Astrocyte (in vitro differentiated cells and primary cell): Measurements from ENCODE around the gene CCDC197. TPM values are rescaled to one million over a fixed set of nuclear protein-coding genes. Genes with fewer than 3 reads are reported as not detected.
A peak's percentile ranks its signal among the peaks of the same experiment; 100 is the strongest.

Experiments used
- DNase-seq: peaks from one replicate; pipeline ENCODE4 v3.0.0-alpha.2; 2010; ENCODE audit warnings: low read depth
- FAIRE-seq: peaks from 2 replicates; lab custom pipeline; 2011; peaks lifted over from hg19 to GRCh38; lab: Jason Lieb, UNC
- H2AFZ ChIP-seq: 2 replicates; pipeline ENCODE4 v1.6.0; 2012; ENCODE audit warnings: low read depth, low read length, inconsistent platforms
- H3K27ac ChIP-seq: 2 replicates; pipeline ENCODE4 v1.5.1; 2011; ENCODE audit warnings: low read depth, low read length, inconsistent platforms
- H3K27me3 ChIP-seq: 2 replicates; pipeline ENCODE4 v1.6.0; 2011; ENCODE audit warnings: low read length, inconsistent platforms; ENCODE audit not compliant: insufficient read depth
- H3K36me3 ChIP-seq: 2 replicates; pipeline ENCODE4 v1.5.1; 2011; ENCODE audit warnings: low read length, inconsistent platforms; ENCODE audit not compliant: insufficient read depth
- H3K4me1 ChIP-seq: 2 replicates; pipeline ENCODE4 v1.5.1; 2011; ENCODE audit warnings: low read length, inconsistent platforms; ENCODE audit not compliant: insufficient read depth
- H3K4me2 ChIP-seq: 2 replicates; pipeline ENCODE4 v1.6.0; 2012; ENCODE audit warnings: low read length, inconsistent platforms
- H3K4me3 ChIP-seq: 2 replicates; pipeline ENCODE4 v1.5.1; 2011; ENCODE audit warnings: low read depth, mild to moderate bottlenecking, low read length, inconsistent platforms; ENCODE audit not compliant: insufficient read depth
- H3K79me2 ChIP-seq: 2 replicates; pipeline ENCODE4 v1.6.0; 2012; ENCODE audit warnings: mild to moderate bottlenecking, low read length, inconsistent platforms; ENCODE audit not compliant: insufficient read depth
- H3K9ac ChIP-seq: 2 replicates; pipeline ENCODE4 v1.6.0; 2012; ENCODE audit warnings: mild to moderate bottlenecking, low read length, inconsistent platforms
- H3K9me3 ChIP-seq: 2 replicates; pipeline ENCODE4 v1.5.1; 2012; ENCODE audit warnings: low read depth, mild to moderate bottlenecking, low read length, inconsistent platforms; ENCODE audit not compliant: insufficient read depth
- H4K20me1 ChIP-seq: 2 replicates; pipeline ENCODE4 v1.6.0; 2012; ENCODE audit warnings: low read length, inconsistent platforms; ENCODE audit not compliant: insufficient read depth
- H3K27ac Mint-ChIP-seq: one replicate; pipeline ENCODE4 v1.8.0; 2021; ENCODE audit warnings: mild to moderate bottlenecking, mixed read lengths; ENCODE audit not compliant: unreplicated experiment
- H3K27me3 Mint-ChIP-seq: one replicate; pipeline ENCODE4 v1.8.0; 2021; ENCODE audit warnings: low read depth, mixed read lengths; ENCODE audit not compliant: unreplicated experiment
- H3K36me3 Mint-ChIP-seq: one replicate; pipeline ENCODE4 v1.8.0; 2021; ENCODE audit warnings: low read depth, mixed read lengths; ENCODE audit not compliant: unreplicated experiment
- H3K4me1 Mint-ChIP-seq: one replicate; pipeline ENCODE4 v1.8.0; 2021; ENCODE audit warnings: low read depth, mixed read lengths; ENCODE audit not compliant: unreplicated experiment
- H3K4me3 Mint-ChIP-seq: one replicate; pipeline ENCODE4 v1.8.0; 2021; ENCODE audit warnings: mild to moderate bottlenecking, moderate library complexity, mixed read lengths; ENCODE audit not compliant: unreplicated experiment
- H3K9me3 Mint-ChIP-seq: one replicate; pipeline ENCODE4 v1.8.0; 2021; ENCODE audit warnings: mild to moderate bottlenecking, mixed read lengths; ENCODE audit not compliant: unreplicated experiment
- EZH2 ChIP-seq: IDR thresholded peaks from 2 replicates; pipeline ENCODE4 v1.6.1; 2012; ENCODE audit warnings: mild to moderate bottlenecking, low read length, inconsistent platforms; ENCODE audit not compliant: insufficient read depth
- total RNA-seq: library from RNA; stranded (reverse); gene quantifications from 2 replicates; pipeline ENCODE4 v1.2.1, GENCODE V29; 2021
- TF ChIP-seq, protein P1 (sequence below): IDR thresholded peaks from 2 replicates; pipeline ENCODE4 v1.5.1; 2011; ENCODE audit warnings: low read depth, mild to moderate bottlenecking, inconsistent platforms, low read length, moderate library complexity; ENCODE audit not compliant: insufficient read depth

The CCDC197 gene
- total RNA-seq, 1 donor from 2014 or later = not detected

DNA sequence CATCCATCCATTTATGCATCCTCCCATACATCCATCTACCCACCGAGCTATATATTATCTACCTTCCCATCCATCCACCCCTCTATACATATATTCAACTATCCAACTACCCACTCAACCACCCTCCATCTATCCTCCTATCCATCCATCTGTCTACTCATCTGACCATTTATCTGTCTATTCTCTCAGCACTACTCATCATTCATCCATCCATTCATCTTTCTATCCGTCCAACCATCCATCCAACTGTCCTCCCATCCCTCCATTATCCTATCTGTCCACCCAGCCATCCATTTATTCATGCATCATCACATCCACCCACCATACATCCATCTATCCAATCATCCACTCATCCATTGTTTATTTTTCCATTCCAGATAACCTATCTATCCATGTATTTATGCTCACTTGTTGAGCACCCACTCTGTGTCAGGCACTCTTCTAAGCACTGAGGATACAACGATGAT lies 32.2 kb upstream of the CCDC197 start:
- peak overlapping the region; percentile 38 for H3K9ac ChIP-seq
- H3K9me3 ChIP-seq = peaks cover 7% of the 10 kb centered on the region
- no peak overlapping the region for H3K4me3 Mint-ChIP-seq
- no peaks in the 10 kb centered on the region for H3K36me3 ChIP-seq
- peaks cover 44% of the 10 kb centered on the region for H3K27me3 Mint-ChIP-seq
- no peak overlapping the region for H3K4me3 ChIP-seq
- FAIRE-seq (no peak), DNase-seq (no peak)
- H3K27ac Mint-ChIP-seq = peak overlapping the region; percentile 48
- H3K79me2 ChIP-seq = no peaks in the 10 kb centered on the region
- H3K36me3 Mint-ChIP-seq = peaks cover 2% of the 10 kb centered on the region
- peaks cover 4% of the 10 kb centered on the region for H3K9me3 Mint-ChIP-seq
- H4K20me1 ChIP-seq = peaks cover 4% of the 10 kb centered on the region
- H3K4me2 ChIP-seq = peak overlapping the region; percentile 5
- peaks cover 31% of the 10 kb centered on the region for H3K4me1 Mint-ChIP-seq
- H2AFZ ChIP-seq = no peak overlapping the region
- peak overlapping the region; percentile 74 for H3K27ac ChIP-seq
- H3K27me3 ChIP-seq = no peaks in the 10 kb centered on the region
- H3K4me1 ChIP-seq = peaks cover 24% of the 10 kb centered on the region
- no peak for TF ChIP-seq EZH2
- TF ChIP-seq, protein P1, sequence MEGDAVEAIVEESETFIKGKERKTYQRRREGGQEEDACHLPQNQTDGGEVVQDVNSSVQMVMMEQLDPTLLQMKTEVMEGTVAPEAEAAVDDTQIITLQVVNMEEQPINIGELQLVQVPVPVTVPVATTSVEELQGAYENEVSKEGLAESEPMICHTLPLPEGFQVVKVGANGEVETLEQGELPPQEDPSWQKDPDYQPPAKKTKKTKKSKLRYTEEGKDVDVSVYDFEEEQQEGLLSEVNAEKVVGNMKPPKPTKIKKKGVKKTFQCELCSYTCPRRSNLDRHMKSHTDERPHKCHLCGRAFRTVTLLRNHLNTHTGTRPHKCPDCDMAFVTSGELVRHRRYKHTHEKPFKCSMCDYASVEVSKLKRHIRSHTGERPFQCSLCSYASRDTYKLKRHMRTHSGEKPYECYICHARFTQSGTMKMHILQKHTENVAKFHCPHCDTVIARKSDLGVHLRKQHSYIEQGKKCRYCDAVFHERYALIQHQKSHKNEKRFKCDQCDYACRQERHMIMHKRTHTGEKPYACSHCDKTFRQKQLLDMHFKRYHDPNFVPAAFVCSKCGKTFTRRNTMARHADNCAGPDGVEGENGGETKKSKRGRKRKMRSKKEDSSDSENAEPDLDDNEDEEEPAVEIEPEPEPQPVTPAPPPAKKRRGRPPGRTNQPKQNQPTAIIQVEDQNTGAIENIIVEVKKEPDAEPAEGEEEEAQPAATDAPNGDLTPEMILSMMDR = no peak

DNA sequence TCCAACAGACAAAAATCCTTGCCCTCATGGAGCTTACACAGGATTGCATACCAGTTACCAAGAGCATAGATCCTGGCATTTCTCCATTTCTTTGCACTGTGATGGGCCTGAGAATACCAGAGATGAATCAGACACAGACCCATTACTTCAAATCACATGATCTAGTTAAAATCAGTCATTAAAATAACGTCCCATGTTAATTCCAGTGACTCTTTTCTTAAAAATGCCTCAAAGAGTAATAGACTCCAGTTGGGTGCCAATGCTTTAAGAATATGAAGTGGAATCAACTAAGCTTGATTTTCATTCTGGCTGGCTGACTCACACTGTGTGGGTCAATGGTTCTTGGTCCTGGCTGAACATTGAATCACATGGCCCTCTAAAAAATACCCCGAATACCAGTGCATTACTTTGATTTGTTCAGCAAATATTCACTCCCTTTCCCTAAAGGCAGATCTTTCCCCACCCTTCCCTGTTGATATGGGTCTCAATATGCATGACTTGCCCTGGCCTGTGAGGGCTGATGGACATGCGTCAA lies 31.7 kb upstream of the CCDC197 start:
- peaks cover 26% of the 10 kb centered on the region for H3K4me1 Mint-ChIP-seq
- peak overlapping the region; percentile 81 for H3K27ac ChIP-seq
- no peak overlapping the region for H3K4me3 Mint-ChIP-seq
- no peaks in the 10 kb centered on the region for H3K36me3 ChIP-seq
- peaks cover 4% of the 10 kb centered on the region for H4K20me1 ChIP-seq
- peaks cover 7% of the 10 kb centered on the region for H3K9me3 ChIP-seq
- no peak overlapping the region for H3K4me3 ChIP-seq
- peak; percentile 65 for FAIRE-seq
- H3K27ac Mint-ChIP-seq = peak overlapping the region; percentile 21
- no peak overlapping the region for H2AFZ ChIP-seq
- TF ChIP-seq, protein P1 = no peak
- no peak for TF ChIP-seq EZH2
- H3K79me2 ChIP-seq = no peaks in the 10 kb centered on the region
- H3K27me3 ChIP-seq = no peaks in the 10 kb centered on the region
- H3K9ac ChIP-seq = peak overlapping the region; percentile 38
- H3K27me3 Mint-ChIP-seq = peaks cover 48% of the 10 kb centered on the region
- peaks cover 2% of the 10 kb centered on the region for H3K36me3 Mint-ChIP-seq
- DNase-seq = peak; percentile 98
- H3K9me3 Mint-ChIP-seq = peaks cover 4% of the 10 kb centered on the region
- H3K4me1 ChIP-seq = peaks cover 21% of the 10 kb centered on the region
- H3K4me2 ChIP-seq = peak overlapping the region; percentile 37

DNA sequence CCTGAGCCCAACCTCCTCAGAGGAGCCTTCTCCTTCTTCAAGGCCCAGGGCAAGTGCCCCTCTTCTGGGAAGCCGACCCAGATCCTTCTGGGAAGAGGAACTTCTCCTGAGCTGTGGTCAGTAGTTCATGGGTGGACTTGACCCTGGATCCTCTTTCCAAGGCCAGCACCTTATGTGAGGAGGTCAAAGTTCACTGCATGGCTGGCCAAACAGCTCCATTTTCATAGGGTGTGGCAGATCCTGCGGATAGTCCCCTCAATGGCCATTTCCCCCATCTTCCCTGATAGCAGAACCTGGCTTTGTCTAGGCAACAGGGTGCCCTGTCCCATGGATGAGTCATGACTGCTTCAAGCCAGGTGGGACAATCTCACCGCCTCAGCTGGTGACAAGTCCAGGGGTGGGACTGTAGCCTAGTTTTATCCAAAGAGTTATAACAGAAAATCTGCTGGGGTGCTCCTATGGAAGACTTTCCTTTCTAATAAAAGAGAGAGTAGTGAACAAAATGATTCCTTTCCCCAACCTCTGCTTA lies 31.1 kb upstream of the CCDC197 start:
- peak overlapping the region; percentile 81 for H3K27ac ChIP-seq
- H3K79me2 ChIP-seq = no peaks in the 10 kb centered on the region
- H3K4me1 Mint-ChIP-seq = peaks cover 25% of the 10 kb centered on the region
- no peak overlapping the region for H3K4me3 Mint-ChIP-seq
- H4K20me1 ChIP-seq = peaks cover 4% of the 10 kb centered on the region
- no peak for FAIRE-seq
- H3K9me3 ChIP-seq = peaks cover 7% of the 10 kb centered on the region
- no peak for DNase-seq
- H3K9ac ChIP-seq = peak overlapping the region; percentile 14
- no peaks in the 10 kb centered on the region for H3K27me3 ChIP-seq
- peak overlapping the region; percentile 18 for H3K27ac Mint-ChIP-seq
- H3K4me1 ChIP-seq = peaks cover 21% of the 10 kb centered on the region
- no peak overlapping the region for H2AFZ ChIP-seq
- H3K4me2 ChIP-seq = peak overlapping the region; percentile 37
- TF ChIP-seq, protein P1 = no peak
- no peak for TF ChIP-seq EZH2
- no peaks in the 10 kb centered on the region for H3K36me3 ChIP-seq
- H3K4me3 ChIP-seq = no peak overlapping the region
- peaks cover 2% of the 10 kb centered on the region for H3K36me3 Mint-ChIP-seq
- H3K9me3 Mint-ChIP-seq = peaks cover 4% of the 10 kb centered on the region
- peaks cover 55% of the 10 kb centered on the region for H3K27me3 Mint-ChIP-seq
